OCI-LY7 (cell line): ENCODE measurements around the gene LRP1B. TPM values are rescaled to one million over a fixed set of nuclear protein-coding genes. Genes with fewer than 3 reads are reported as not detected.

Experiments used
- BruUV-seq: library from RNA; stranded (reverse); fragments of 400-500 nt; replicated peaks from 2 replicates; lab custom pipeline; 2021; lab: Mats Ljungman, UMichigan
- CTCF ChIA-PET: fragments of 300-600 bp; sonication (Branson Sonifier 250); formaldehyde crosslinking; loops from one replicate; lab custom pipeline; 2022; ENCODE audit warnings: antibody characterized with exemption; ENCODE audit not compliant: unreplicated experiment; lab: Charles Lee
- POLR2A ChIA-PET: fragments of 300-600 bp; sonication (Branson Sonifier 250); formaldehyde crosslinking; loops from one replicate; lab custom pipeline; 2022; ENCODE audit warnings: antibody characterized with exemption; lab: Charles Lee
- DNase-seq: peaks from one replicate; pipeline ENCODE4 v3.0.0-alpha.2; 2015; ENCODE audit warnings: low spot score
- H2AFZ ChIP-seq: fragments of 200-600 bp; sonication (generic), shearing (Covaris generic); 2 replicates; pipeline ENCODE4 v1.6.1; 2014; ENCODE audit warnings: mild to moderate bottlenecking, antibody characterized with exemption, low read length, moderate library complexity
- H3K27ac ChIP-seq: fragments of 200-600 bp; sonication (generic); 2 replicates; pipeline ENCODE4 v1.5.1; 2014; ENCODE audit warnings: mixed run types, low read depth, mild to moderate bottlenecking, moderate library complexity, low read length, inconsistent platforms; ENCODE audit not compliant: poor library complexity, severe bottlenecking
- H3K36me3 ChIP-seq: fragments of 200-600 bp; sonication (generic); 2 replicates; pipeline ENCODE4 v1.6.1; 2014; ENCODE audit warnings: mild to moderate bottlenecking, antibody characterized with exemption, low read length, moderate library complexity, mixed read lengths; ENCODE audit not compliant: insufficient read depth
- H3K4me1 ChIP-seq: fragments of 200-600 bp; sonication (generic); 2 replicates; pipeline ENCODE4 v1.5.1; 2014; ENCODE audit warnings: mild to moderate bottlenecking, low read length; ENCODE audit not compliant: insufficient read depth, poor library complexity, severe bottlenecking
- H3K4me2 ChIP-seq: fragments of 200-600 bp; sonication (generic); 2 replicates; pipeline ENCODE4 v1.6.1; 2014; ENCODE audit warnings: mild to moderate bottlenecking, low read length
- H3K4me3 ChIP-seq: fragments of 200-600 bp; sonication (generic); 2 replicates; pipeline ENCODE4 v1.5.1; 2014; ENCODE audit warnings: mild to moderate bottlenecking, low read depth, low read length; ENCODE audit not compliant: poor library complexity, severe bottlenecking
- H3K79me2 ChIP-seq: fragments of 200-600 bp; sonication (generic); 2 replicates; pipeline ENCODE4 v1.6.1; 2016; ENCODE audit warnings: low read depth, mild to moderate bottlenecking, low read length, moderate library complexity, mixed read lengths; ENCODE audit not compliant: insufficient read depth
- H3K9me2 ChIP-seq: fragments of 200-600 bp; sonication (generic); 2 replicates; pipeline ENCODE4 v1.6.1; 2016; ENCODE audit warnings: mild to moderate bottlenecking, low read length, mixed read lengths; ENCODE audit not compliant: insufficient read depth
- H3K9me3 ChIP-seq: fragments of 200-600 bp; sonication (generic); 2 replicates; pipeline ENCODE4 v1.6.1; 2014; ENCODE audit warnings: mild to moderate bottlenecking, mixed run types, low read length, mixed read lengths
- H4K20me1 ChIP-seq: fragments of 200-600 bp; sonication (generic); 2 replicates; pipeline ENCODE4 v1.6.1; 2014; ENCODE audit warnings: mild to moderate bottlenecking, antibody characterized with exemption, low read length, moderate library complexity, mixed read lengths; ENCODE audit not compliant: insufficient read depth
- CTCF ChIP-seq: fragments of 200-600 bp; sonication (generic); conservative IDR thresholded peaks from 2 replicates; pipeline ENCODE4 v1.5.1; 2014; ENCODE audit warnings: mild to moderate bottlenecking, antibody characterized with exemption, low read length, moderate library complexity, mixed read lengths
- EZH2phosphoT487 ChIP-seq: fragments of 200-600 bp; sonication (generic); IDR thresholded peaks from 2 replicates; pipeline ENCODE4 v1.6.1; 2018; ENCODE audit warnings: low read depth, borderline replicate concordance, mild to moderate bottlenecking, mixed run types, antibody characterized with exemption, low read length, moderate library complexity, mixed read lengths
- intact Hi-C: fragments of 100-400 bp; cut with micrococcal nuclease; formaldehyde crosslinking; loops from one replicate; pipeline ENCODE4 v1.10.0; 2022; ENCODE audit not compliant: unreplicated experiment
- total RNA-seq, 2 experiments: library from RNA; depleted of rRNA in 1 of 2; stranded (reverse); fragments of >200 nt in 1 of 2; shearing (Covaris generic) in 1 of 2; gene quantifications; 2 replicates each; pipeline ENCODE4 v1.2.3, GENCODE V29; 2014 to 2022

The LRP1B gene
- total RNA-seq, 2 experiments from 2014 or later: not detected

GRCh38 chr2:140362361-140362760, 1768.5 kb downstream of the LRP1B start:
- H3K9me2 ChIP-seq: no peaks in the 10 kb centered on the region
- CTCF ChIA-PET: no interaction called here
- H3K79me2 ChIP-seq: no peaks in the 10 kb centered on the region
- no peaks in the 10 kb centered on the region for H3K9me3 ChIP-seq
- DNase-seq: no peak
- no peaks in the 10 kb centered on the region for H3K4me1 ChIP-seq
- H3K4me3 ChIP-seq: no peak overlapping the region
- H3K4me2 ChIP-seq: no peak overlapping the region
- intact Hi-C loops: no loop called here
- no TSS peak for BruUV-seq
- no peaks in the 10 kb centered on the region for H3K36me3 ChIP-seq
- POLR2A ChIA-PET: no interaction called here
- no peaks in the 10 kb centered on the region for H4K20me1 ChIP-seq
- H3K27ac ChIP-seq: no peak overlapping the region
- no peak overlapping the region for H2AFZ ChIP-seq
- TF ChIP-seq CTCF: no peak
- TF ChIP-seq EZH2phosphoT487: no peak

GRCh38 chr2:140359056-140359771, 1771.6 kb downstream of the LRP1B start:
- ChIA-PET CTCF (no interaction called here), POLR2A (no interaction called here)
- no peak overlapping the region for H3K27ac ChIP-seq
- H3K4me2 ChIP-seq: no peak overlapping the region
- TF ChIP-seq CTCF: no peak
- no peak for TF ChIP-seq EZH2phosphoT487
- no peaks in the 10 kb centered on the region for H4K20me1 ChIP-seq
- no peaks in the 10 kb centered on the region for H3K9me2 ChIP-seq
- H3K9me3 ChIP-seq: no peaks in the 10 kb centered on the region
- H3K4me1 ChIP-seq: no peaks in the 10 kb centered on the region
- H3K4me3 ChIP-seq: no peak overlapping the region
- no peak overlapping the region for H2AFZ ChIP-seq
- no TSS peak for BruUV-seq
- intact Hi-C loops: no loop called here
- no peak for DNase-seq
- no peaks in the 10 kb centered on the region for H3K79me2 ChIP-seq
- no peaks in the 10 kb centered on the region for H3K36me3 ChIP-seq

GRCh38 chr2:140356697-140357096, 1774.1 kb downstream of the LRP1B start:
- Histone ChIP-seq H3K27ac (no peak overlapping the region), H3K79me2 (no peaks in the 10 kb centered on the region), H3K9me2 (no peaks in the 10 kb centered on the region), H3K4me1 (no peaks in the 10 kb centered on the region), H3K4me3 (no peak overlapping the region), H3K36me3 (no peaks in the 10 kb centered on the region), H4K20me1 (no peaks in the 10 kb centered on the region), H2AFZ (no peak overlapping the region), H3K9me3 (no peaks in the 10 kb centered on the region), H3K4me2 (no peak overlapping the region)
- CTCF ChIA-PET: no interaction called here
- intact Hi-C loops: no loop called here
- no peak for DNase-seq
- BruUV-seq: no TSS peak
- TF ChIP-seq EZH2phosphoT487: no peak
- TF ChIP-seq CTCF: no peak
- POLR2A ChIA-PET: no interaction called here
